HG02759 (cell line): ENCODE measurements around the gene NFILZ.
"Not testable (repeated sequence)": the region's sequence is repeated elsewhere in the genome, so short reads cannot be mapped to it uniquely, and the experiment has no call there.

Experiments used
- ATAC-seq: cut with Tn5 transposase; IDR thresholded peaks from one replicate; pipeline ENCODE4 v1.9.1; 2021; ENCODE audit warnings: mild to moderate bottlenecking, moderate library complexity; ENCODE audit not compliant: unreplicated experiment

The NFILZ gene

DNA sequence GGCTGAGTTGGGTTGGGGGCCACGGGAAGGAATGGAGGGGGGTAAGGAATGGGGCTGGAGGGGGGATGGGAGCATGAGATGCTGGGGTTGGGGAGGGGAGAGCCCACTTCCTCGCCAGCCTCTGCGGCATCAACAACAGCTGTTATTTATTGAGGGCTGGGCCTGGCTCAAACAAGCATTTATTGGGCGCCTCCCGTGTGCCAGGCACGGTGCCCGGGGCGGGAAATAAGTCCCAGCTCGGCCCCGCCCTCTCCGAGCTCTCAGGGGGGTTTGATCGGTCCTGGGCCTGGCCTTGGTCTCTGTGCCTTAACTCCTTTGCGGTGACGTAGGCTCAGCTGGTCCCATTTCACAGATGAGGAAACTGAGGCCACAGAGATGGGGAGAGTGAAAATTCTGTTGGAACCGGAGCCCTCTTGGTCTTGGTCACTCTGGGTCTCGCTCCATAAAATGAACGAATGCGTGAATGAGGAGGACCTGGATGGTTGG is 19.0 kb upstream of the NFILZ start:
- ATAC-seq, result no peak

- ATAC-seq, result no peak
These were observed 18.3 kb upstream of the NFILZ start for GRCh38 chr19:8611877-8612806.

- ATAC-seq, result no peak
These were observed 17.6 kb upstream of the NFILZ start for GRCh38 chr19:8612807-8613171.

DNA sequence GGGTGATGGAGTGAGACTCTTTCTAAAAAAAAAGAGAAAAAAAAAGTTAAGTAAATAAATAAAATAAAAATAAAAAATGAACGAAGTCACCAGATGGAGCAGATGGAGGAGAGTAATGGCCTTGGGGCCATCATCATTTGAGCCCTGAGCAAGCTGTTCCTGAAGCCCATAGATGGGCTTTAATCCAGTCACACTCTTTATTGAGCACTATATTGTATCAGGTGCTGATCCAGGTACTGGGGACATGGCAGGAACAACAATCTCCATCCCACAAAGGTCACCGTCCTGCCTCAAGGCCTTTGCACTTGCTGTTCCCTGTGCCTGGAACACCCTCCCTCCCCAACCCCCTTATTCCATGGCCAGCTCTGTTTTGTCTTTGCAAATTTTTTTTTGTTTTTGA is 16.0 kb upstream of the NFILZ start:
- ATAC-seq, result no peak

GRCh38 chr19:8615024-8615423 is 15.4 kb upstream of the NFILZ start:
- no peak for ATAC-seq

- no peak for ATAC-seq
These were observed 14.4 kb upstream of the NFILZ start for GRCh38 chr19:8615813-8616596.

DNA sequence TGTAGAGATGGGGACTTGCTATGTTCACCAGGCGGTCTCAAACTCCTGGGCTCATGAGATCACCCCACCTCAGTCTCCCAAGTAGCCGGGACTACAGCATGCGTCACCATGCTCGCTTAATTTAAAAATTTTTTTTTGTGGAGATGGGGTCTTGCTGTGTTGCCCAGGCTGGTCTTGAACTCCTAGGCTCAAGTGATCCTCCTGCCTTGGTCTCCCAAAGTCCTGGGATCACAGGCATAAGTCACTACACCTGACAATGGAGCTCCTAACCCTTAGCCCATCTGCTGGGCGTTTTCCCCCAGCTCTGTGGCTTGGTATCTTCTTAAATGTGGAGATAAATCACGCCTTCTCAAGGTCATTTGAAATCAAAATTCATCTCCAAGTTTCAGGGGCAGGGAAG is 13.6 kb upstream of the NFILZ start:
- ATAC-seq, result no peak

- not testable (repeated sequence) for ATAC-seq
These were observed 13.1 kb upstream of the NFILZ start for GRCh38 chr19:8617325-8617724.

DNA sequence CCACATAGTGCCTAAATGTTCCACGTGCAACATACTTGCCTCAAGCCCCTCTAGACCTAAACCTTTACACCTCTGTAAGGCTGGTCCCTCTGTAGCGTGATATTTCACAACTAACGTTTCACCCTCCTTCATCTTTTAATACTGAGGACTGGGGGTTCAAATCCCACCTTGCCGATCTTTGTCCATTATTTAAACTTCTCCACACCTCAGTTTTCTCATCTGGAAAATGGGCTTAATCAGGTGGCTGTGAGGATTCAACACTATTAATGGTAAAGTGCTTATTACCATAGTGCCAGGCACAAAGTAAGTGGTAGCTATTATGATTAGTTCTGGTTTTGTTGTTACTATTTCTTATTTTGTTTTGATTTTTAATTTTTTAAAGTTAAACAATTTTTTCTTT is 12.4 kb upstream of the NFILZ start:
- ATAC-seq, result no peak

- no peak for ATAC-seq
These were observed 11.7 kb upstream of the NFILZ start for GRCh38 chr19:8618751-8619150.

DNA sequence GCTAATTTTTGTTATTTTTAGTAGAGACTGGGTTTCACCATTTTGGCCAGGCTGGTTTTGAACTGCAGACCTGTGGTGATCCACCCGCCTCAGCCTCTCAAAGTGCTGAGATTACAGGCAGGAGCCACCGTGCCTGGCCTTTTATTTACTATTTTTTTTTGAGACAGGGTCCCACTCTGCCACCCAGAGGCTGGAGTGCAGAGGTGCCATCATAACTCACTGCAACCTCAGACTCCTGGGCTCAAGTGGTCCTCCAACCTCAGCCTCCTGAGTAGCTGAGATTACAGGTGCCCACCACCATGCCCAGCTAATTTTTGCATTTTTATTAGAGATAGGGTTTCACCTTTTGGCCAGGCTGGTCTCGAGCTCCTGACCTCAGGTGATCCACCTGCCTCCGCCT is 7.5 kb upstream of the NFILZ start:
- ATAC-seq, result not testable (repeated sequence)

GRCh38 chr19:8626842-8627241 is 3.6 kb upstream of the NFILZ start:
- ATAC-seq, result no peak

DNA sequence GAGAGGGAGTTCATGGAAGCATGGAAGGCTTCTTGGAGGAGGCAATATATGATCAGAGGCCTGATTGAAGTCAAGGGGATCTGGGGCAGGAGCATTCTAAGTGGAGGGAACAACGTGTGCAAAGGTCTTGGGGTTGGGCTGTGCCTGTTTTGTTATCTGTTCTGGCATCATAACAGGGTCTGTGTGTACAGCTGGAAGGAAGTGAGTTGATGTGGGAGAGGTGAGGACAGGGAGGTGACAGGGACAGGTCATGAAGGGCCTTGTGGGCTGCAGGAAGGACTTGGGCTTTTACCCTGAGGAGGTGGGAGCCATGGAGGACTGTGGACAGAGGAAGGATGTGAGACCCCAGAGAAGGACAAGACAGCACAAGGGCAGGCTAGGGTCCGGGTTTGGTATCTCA is 1.2 kb upstream of the NFILZ start:
- ATAC-seq, result no peak

GRCh38 chr19:8630796-8631424 is 477 bp downstream of the NFILZ start:
- ATAC-seq, result no peak

DNA sequence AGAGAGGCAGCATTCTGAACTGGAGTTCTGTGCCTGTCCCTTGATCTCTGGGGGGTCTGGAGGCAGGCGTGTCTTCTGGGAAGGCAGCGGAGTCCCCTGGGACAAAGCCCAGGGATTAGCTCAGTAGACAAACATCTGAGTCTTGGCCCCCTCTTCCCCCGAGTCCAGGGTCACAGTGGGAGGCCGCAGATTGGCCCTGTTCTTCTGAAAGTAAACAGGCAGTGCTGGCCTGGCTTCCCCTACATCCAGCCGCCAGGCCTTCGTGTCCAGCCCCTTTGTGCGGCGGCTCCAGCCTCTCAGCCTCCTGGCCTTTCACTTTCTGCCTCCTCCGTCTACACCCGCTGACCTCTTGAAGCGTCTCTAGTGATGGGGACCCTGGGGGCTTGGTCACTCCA is 989 bp downstream of the NFILZ start:
- ATAC-seq, result no peak

- no peak for ATAC-seq
These were observed 5.0 kb downstream of the NFILZ start for GRCh38 chr19:8635422-8635821.

DNA sequence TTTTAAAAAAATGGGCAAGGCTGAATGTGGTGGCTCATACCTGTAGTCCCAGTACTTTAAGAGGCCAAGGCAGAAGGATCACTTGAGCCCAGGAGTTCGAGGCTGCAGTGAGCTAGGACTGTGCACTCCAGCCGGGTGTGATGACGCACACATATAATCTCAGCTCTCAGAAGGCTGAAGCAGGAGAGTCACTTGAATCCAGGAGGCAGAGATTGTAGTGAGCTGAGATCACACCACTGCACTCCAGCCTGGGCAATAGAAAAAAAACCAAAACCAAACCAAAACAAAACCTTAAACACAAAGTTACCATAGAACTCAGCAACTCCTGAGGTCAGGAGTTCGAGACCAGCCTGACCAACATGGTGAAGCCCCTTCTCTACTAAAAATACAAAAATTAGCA is 6.6 kb downstream of the NFILZ start:
- not testable (repeated sequence) for ATAC-seq

GRCh38 chr19:8638078-8638619 is 7.7 kb downstream of the NFILZ start:
- ATAC-seq, result no peak

DNA sequence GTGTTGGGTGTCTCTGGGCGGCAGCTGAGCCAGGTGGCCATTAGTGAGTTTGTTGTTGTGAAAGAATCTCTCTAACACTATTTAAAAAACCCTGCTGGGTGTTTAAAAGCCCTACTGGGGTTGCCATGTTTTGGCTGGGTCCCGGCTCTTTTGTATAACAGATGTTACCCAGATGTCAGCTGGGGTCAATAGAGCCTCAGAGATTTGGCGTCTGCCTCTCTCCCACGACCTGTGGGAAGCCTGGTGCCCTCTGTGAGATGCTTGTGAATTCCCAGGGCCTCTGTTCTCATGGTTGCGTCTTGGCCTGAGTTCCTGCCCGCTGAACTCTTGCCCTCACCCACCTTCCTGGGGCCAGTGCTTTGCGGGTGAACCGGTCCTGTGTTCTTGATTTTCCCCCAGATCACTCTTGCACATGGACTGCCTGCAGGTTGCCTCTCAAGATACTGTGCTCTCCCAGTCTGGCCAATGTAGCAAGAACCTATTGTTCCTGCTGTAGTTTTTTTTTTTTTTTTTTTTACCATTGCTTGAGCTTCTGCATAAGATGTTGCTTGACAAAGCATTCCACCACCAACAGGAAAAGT is 9.5 kb downstream of the NFILZ start:
- no peak for ATAC-seq

GRCh38 chr19:8640402-8641004 is 10.1 kb downstream of the NFILZ start:
- ATAC-seq, result no peak
